OCI-LY3 (cell line): ENCODE measurements around the gene ZFYVE28.

Source experiments
- H2AFZ ChIP-seq: fragments of 200-600, 300-600 bp; shearing (Covaris generic); 2 replicates; pipeline ENCODE4 v1.6.0; 2014; ENCODE audit warnings: antibody characterized with exemption, low read depth, low read length
- H3K27ac ChIP-seq: fragments of 200-600, 300-600 bp; sonication (generic); 2 replicates; pipeline ENCODE4 v1.5.1; 2014; ENCODE audit warnings: mild to moderate bottlenecking, low read length, moderate library complexity, mixed read lengths
- H3K27me3 ChIP-seq: fragments of 200-600, 300-600 bp; sonication (generic); 2 replicates; pipeline ENCODE4 v1.6.1; 2014; ENCODE audit warnings: low read depth, low read length, mixed read lengths
- H3K36me3 ChIP-seq: fragments of 200-600, 300-600 bp; sonication (generic); replicated peaks from 2 replicates; pipeline ENCODE3; 2014; ENCODE audit warnings: low read depth, low read length, mixed read lengths
- H3K4me1 ChIP-seq: fragments of 300-600, 200-600 bp; sonication (generic); 2 replicates; pipeline ENCODE4 v1.6.1; 2014; ENCODE audit warnings: low read length, mixed read lengths
- H3K4me2 ChIP-seq: fragments of 200-600, 300-600 bp; sonication (generic); 2 replicates; pipeline ENCODE4 v1.6.1; 2014; ENCODE audit warnings: low read length, mixed read lengths
- H3K4me3 ChIP-seq: fragments of 300-600, 200-600 bp; sonication (generic); 2 replicates; pipeline ENCODE4 v1.5.1; 2014; ENCODE audit warnings: antibody characterized with exemption, mild to moderate bottlenecking, low read length, moderate library complexity
- H3K79me2 ChIP-seq: fragments of 300-600, 200-600 bp; shearing (Covaris generic); 2 replicates; pipeline ENCODE4 v1.6.1; 2014; ENCODE audit warnings: mild to moderate bottlenecking, low read length, mixed read lengths
- H3K9ac ChIP-seq: fragments of 300-600, 200-600 bp; shearing (Covaris generic); 2 replicates; pipeline ENCODE4 v1.6.0; 2014; ENCODE audit warnings: mild to moderate bottlenecking, low read length, moderate library complexity
- H3K9me3 ChIP-seq: fragments of 200-600, 300-600 bp; shearing (Covaris generic); 2 replicates; pipeline ENCODE4 v1.6.1; 2014; ENCODE audit warnings: low read length, mixed read lengths; ENCODE audit not compliant: insufficient read depth
- H4K20me1 ChIP-seq: fragments of 200-600, 300-600 bp; sonication (generic); 2 replicates; pipeline ENCODE4 v1.6.1; 2016; ENCODE audit warnings: low read length, mixed read lengths; ENCODE audit not compliant: insufficient read depth
- EZH2phosphoT487 ChIP-seq: fragments of 200-600 bp; shearing (Covaris generic); IDR thresholded peaks from 2 replicates; pipeline ENCODE4 v1.6.1; 2018; ENCODE audit warnings: antibody characterized with exemption, mixed run types, low read depth
- TF ChIP-seq, protein P1 (sequence below): fragments of 200-600, 300-600 bp; sonication (generic); IDR thresholded peaks from 2 replicates; pipeline ENCODE4 v1.5.1; 2014; ENCODE audit warnings: antibody characterized with exemption, low read length, low read depth

The ZFYVE28 gene

DNA sequence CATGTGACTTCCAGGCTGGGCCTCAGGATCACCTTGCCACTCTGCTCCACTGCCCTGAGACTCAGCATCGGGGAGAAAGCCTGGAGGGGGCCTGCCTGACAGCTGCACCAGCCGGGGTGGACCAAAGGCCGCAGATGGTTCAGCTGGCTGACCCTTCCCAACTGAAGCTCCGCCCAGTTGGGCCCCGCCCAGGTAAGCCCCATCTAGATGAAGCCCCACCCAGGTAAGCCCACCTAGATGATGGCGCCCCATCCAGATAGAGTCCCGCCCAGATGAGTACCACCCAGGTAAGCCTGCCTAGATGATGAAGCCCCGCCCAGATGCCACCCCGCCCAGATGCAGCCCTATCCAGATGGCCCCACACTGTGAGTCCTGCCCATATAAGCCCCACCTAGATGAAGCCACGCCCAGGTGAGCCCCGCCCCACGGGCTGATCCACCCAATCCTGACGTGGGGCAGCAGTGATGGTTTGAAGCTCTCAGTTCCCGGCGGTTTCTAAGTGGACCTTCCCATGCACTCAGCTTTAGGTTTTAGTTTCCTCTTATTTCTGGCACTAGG lies 10.0 kb downstream of the ZFYVE28 start:
- no peaks in the 10 kb centered on the region for H3K36me3 ChIP-seq
- no peak overlapping the region for H3K27ac ChIP-seq
- 0 out of 2 replicates have a peak, but pooled peaks cover under 1% of the 10 kb centered on the region for H3K79me2 ChIP-seq
- H3K9ac ChIP-seq = no peak overlapping the region
- H4K20me1 ChIP-seq = no peaks in the 10 kb centered on the region
- H3K4me3 ChIP-seq = no peak overlapping the region
- H2AFZ ChIP-seq = no peak overlapping the region
- H3K27me3 ChIP-seq = no peaks in the 10 kb centered on the region
- TF ChIP-seq, protein P1, sequence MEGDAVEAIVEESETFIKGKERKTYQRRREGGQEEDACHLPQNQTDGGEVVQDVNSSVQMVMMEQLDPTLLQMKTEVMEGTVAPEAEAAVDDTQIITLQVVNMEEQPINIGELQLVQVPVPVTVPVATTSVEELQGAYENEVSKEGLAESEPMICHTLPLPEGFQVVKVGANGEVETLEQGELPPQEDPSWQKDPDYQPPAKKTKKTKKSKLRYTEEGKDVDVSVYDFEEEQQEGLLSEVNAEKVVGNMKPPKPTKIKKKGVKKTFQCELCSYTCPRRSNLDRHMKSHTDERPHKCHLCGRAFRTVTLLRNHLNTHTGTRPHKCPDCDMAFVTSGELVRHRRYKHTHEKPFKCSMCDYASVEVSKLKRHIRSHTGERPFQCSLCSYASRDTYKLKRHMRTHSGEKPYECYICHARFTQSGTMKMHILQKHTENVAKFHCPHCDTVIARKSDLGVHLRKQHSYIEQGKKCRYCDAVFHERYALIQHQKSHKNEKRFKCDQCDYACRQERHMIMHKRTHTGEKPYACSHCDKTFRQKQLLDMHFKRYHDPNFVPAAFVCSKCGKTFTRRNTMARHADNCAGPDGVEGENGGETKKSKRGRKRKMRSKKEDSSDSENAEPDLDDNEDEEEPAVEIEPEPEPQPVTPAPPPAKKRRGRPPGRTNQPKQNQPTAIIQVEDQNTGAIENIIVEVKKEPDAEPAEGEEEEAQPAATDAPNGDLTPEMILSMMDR = no peak
- TF ChIP-seq EZH2phosphoT487 = no peak
- no peak overlapping the region for H3K4me2 ChIP-seq
- H3K4me1 ChIP-seq = peaks cover 18% of the 10 kb centered on the region
- H3K9me3 ChIP-seq = no peaks in the 10 kb centered on the region

DNA sequence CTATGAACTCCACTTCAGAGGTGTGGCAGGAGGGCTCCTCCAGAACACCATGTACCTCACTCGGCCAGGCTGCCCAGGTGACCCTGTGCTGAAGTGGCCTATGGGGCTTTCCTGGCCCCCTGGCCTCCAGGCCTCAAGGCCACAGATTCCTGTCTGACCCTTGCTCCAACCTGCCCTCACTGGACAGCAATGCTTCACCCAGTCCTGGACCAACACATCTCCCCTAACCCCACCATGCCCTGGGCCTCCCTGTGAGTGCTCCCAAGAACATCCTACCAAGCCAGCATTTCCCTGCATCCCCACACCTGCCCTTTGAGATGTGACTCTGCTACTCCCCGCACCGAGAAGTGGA lies 10.5 kb downstream of the ZFYVE28 start:
- TF ChIP-seq EZH2phosphoT487 = no peak
- TF ChIP-seq, protein P1 = no peak
- H3K27me3 ChIP-seq = no peaks in the 10 kb centered on the region
- peaks cover 16% of the 10 kb centered on the region for H3K4me1 ChIP-seq
- H3K9ac ChIP-seq = no peak overlapping the region
- H3K4me3 ChIP-seq = no peak overlapping the region
- no peak overlapping the region for H3K4me2 ChIP-seq
- no peaks in the 10 kb centered on the region for H4K20me1 ChIP-seq
- H3K79me2 ChIP-seq = no peaks in the 10 kb centered on the region
- H2AFZ ChIP-seq = no peak overlapping the region
- no peaks in the 10 kb centered on the region for H3K36me3 ChIP-seq
- no peak overlapping the region for H3K27ac ChIP-seq
- H3K9me3 ChIP-seq = no peaks in the 10 kb centered on the region

DNA sequence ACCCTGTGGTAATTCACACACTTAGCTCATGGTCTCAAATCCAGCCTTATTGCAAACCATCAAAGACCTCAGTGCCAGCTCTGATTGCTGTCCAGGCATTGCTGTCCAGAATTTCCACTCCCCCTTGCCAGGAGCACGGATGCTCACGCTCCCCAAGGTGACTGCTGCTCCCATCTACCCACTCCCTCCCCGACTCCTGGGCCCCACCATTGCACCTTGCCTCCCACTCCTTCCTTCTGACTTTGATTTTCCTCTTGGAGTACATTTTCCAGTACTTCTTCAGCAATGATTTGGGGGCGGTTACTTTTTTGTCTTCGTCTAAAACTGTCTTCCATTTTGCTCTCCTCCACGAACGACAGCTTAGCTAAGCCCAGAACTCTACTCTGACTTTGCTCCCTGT lies 11.5 kb downstream of the ZFYVE28 start:
- no peak overlapping the region for H3K9ac ChIP-seq
- no peaks in the 10 kb centered on the region for H3K27me3 ChIP-seq
- no peak overlapping the region for H3K4me2 ChIP-seq
- no peaks in the 10 kb centered on the region for H3K36me3 ChIP-seq
- no peak overlapping the region for H2AFZ ChIP-seq
- TF ChIP-seq, protein P1 = no peak
- no peak for TF ChIP-seq EZH2phosphoT487
- no peaks in the 10 kb centered on the region for H4K20me1 ChIP-seq
- H3K4me1 ChIP-seq = peaks cover 5% of the 10 kb centered on the region
- H3K79me2 ChIP-seq = no peaks in the 10 kb centered on the region
- H3K9me3 ChIP-seq = no peaks in the 10 kb centered on the region
- no peak overlapping the region for H3K27ac ChIP-seq
- H3K4me3 ChIP-seq = no peak overlapping the region

DNA sequence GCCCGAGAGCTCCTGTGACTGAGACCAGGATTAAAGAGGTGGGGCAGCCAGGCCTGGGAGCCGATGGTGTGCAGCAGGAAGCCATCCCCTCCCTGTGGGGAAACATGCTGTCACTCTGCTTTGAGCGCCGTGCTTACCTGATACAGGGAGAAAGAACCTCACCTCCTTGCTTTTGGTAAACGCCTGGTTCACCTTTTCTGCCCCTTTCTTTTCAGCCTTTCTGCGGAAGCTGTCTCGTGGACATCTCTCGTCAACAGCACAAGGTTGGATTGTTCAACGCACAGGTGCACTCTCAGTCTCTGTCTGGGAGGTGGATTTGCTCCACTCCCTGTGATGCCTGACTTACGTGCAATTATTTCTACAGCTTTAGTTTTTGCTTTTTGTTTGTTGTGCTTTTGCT lies 12.0 kb downstream of the ZFYVE28 start:
- H3K79me2 ChIP-seq = no peaks in the 10 kb centered on the region

More for the DNA sequence above, 12.0 kb downstream of the ZFYVE28 start:
- Histone ChIP-seq H3K36me3 (no peaks in the 10 kb centered on the region), H3K9me3 (no peaks in the 10 kb centered on the region), H4K20me1 (no peaks in the 10 kb centered on the region), H3K4me1 (peaks cover under 1% of the 10 kb centered on the region), H3K9ac (no peak overlapping the region), H3K4me2 (no peak overlapping the region), H2AFZ (no peak overlapping the region), H3K27ac (no peak overlapping the region), H3K4me3 (no peak overlapping the region), H3K27me3 (no peaks in the 10 kb centered on the region)
- TF ChIP-seq, protein P1 = no peak
- TF ChIP-seq EZH2phosphoT487 = no peak
